Measurements from ENCODE around the gene ERRFI1.
"Not testable (repeated sequence)": the region's sequence is repeated elsewhere in the genome, so short reads cannot be mapped to it uniquely, and the experiment has no call there.

GRCh38 chr1:7963378-7963730 is 62.8 kb downstream of the ERRFI1 start:
- TF ChIP-seq CTCF, POLR2A (IDR thresholded peaks at IDR 0.05): not testable (repeated sequence)
